ENCODE data around the gene ARAP3. TPM values are rescaled to one million over a fixed set of nuclear protein-coding genes. Genes with fewer than 3 reads are reported as not detected.
"Not testable (repeated sequence)": the region's sequence is repeated elsewhere in the genome, so short reads cannot be mapped to it uniquely, and the experiment has no call there.

The ARAP3 gene
- total RNA-seq, 1 donor from 2014 or later = 17.4 TPM

GRCh38 chr5:141725891-141726290 is 43.9 kb upstream of the ARAP3 start:
- DNase-seq (ENCODE audit: low read depth) (no peak), FAIRE-seq (no peak)
- Histone ChIP-seq H3K4me3 (ENCODE audit: insufficient read depth, low read depth, low read length) (no peak overlapping the region), H3K27ac (ENCODE audit: low read depth, low read length) (no peak overlapping the region), H3K4me2 (ENCODE audit: low read length) (no peak overlapping the region), H2AFZ (ENCODE audit: low read depth, low read length) (no peak overlapping the region), H4K20me1 (ENCODE audit: insufficient read depth, low read length) (no peaks in the 10 kb centered on the region), H3K27me3 (ENCODE audit: insufficient read depth, low read length) (peaks cover 18% of the 10 kb centered on the region), H3K79me2 (ENCODE audit: insufficient read depth, low read length) (no peaks in the 10 kb centered on the region), H3K4me1 (ENCODE audit: insufficient read depth, low read length) (no peaks in the 10 kb centered on the region), H3K9ac (ENCODE audit: low read length) (no peak overlapping the region), H3K36me3 (ENCODE audit: insufficient read depth, low read length) (no peaks in the 10 kb centered on the region), H3K9me3 (ENCODE audit: insufficient read depth, low read depth, low read length) (no peaks in the 10 kb centered on the region)
- TF ChIP-seq, protein P1, sequence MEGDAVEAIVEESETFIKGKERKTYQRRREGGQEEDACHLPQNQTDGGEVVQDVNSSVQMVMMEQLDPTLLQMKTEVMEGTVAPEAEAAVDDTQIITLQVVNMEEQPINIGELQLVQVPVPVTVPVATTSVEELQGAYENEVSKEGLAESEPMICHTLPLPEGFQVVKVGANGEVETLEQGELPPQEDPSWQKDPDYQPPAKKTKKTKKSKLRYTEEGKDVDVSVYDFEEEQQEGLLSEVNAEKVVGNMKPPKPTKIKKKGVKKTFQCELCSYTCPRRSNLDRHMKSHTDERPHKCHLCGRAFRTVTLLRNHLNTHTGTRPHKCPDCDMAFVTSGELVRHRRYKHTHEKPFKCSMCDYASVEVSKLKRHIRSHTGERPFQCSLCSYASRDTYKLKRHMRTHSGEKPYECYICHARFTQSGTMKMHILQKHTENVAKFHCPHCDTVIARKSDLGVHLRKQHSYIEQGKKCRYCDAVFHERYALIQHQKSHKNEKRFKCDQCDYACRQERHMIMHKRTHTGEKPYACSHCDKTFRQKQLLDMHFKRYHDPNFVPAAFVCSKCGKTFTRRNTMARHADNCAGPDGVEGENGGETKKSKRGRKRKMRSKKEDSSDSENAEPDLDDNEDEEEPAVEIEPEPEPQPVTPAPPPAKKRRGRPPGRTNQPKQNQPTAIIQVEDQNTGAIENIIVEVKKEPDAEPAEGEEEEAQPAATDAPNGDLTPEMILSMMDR (IDR thresholded peaks at IDR 0.05; ENCODE audit: insufficient read depth, low read depth, low read length) = no peak
- Mint-ChIP-seq H3K36me3 (ENCODE audit: low read depth, unreplicated experiment) (no peaks in the 10 kb centered on the region), H3K27ac (ENCODE audit: unreplicated experiment) (no peak overlapping the region), H3K27me3 (ENCODE audit: low read depth, unreplicated experiment) (peaks cover 21% of the 10 kb centered on the region), H3K4me1 (ENCODE audit: low read depth, unreplicated experiment) (no peaks in the 10 kb centered on the region), H3K9me3 (ENCODE audit: unreplicated experiment) (peaks cover 7% of the 10 kb centered on the region), H3K4me3 (ENCODE audit: unreplicated experiment) (no peak overlapping the region)

DNA sequence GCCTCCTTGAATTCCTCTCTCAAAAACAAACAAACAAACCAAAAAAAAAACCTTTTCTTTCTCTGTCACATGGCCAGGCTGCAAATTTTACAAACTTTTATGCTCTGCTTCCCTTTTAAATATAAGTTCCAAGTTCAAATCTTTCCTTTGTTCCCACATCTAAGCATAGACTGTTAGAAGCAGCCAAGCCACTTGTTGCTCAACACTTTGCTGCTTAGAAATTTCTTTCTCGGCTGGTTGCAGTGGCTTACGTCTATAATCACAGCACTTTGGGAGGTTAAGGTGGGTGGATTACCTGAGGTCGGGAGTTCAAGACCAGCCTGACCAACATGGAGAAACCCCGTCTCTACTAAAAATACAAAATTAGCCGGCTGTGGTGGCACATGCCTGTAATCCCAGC is 43.1 kb upstream of the ARAP3 start:
- H3K27me3 ChIP-seq (ENCODE audit: insufficient read depth, low read length) = peaks cover 14% of the 10 kb centered on the region
- H3K27me3 Mint-ChIP-seq (ENCODE audit: low read depth, unreplicated experiment) = peaks cover 14% of the 10 kb centered on the region
- not testable (repeated sequence) for H3K4me1 ChIP-seq (ENCODE audit: insufficient read depth, low read length); FAIRE-seq; H3K4me2 ChIP-seq (ENCODE audit: low read length); H3K9me3 Mint-ChIP-seq (ENCODE audit: unreplicated experiment); H3K9ac ChIP-seq (ENCODE audit: low read length); DNase-seq (ENCODE audit: low read depth); H2AFZ ChIP-seq (ENCODE audit: low read depth, low read length); H3K4me1 Mint-ChIP-seq (ENCODE audit: low read depth, unreplicated experiment); H3K36me3 ChIP-seq (ENCODE audit: insufficient read depth, low read length); H3K4me3 ChIP-seq (ENCODE audit: insufficient read depth, low read depth, low read length); H4K20me1 ChIP-seq (ENCODE audit: insufficient read depth, low read length); H3K9me3 ChIP-seq (ENCODE audit: insufficient read depth, low read depth, low read length); H3K4me3 Mint-ChIP-seq (ENCODE audit: unreplicated experiment); H3K79me2 ChIP-seq (ENCODE audit: insufficient read depth, low read length); H3K36me3 Mint-ChIP-seq (ENCODE audit: low read depth, unreplicated experiment); H3K27ac Mint-ChIP-seq (ENCODE audit: unreplicated experiment); H3K27ac ChIP-seq (ENCODE audit: low read depth, low read length)

DNA sequence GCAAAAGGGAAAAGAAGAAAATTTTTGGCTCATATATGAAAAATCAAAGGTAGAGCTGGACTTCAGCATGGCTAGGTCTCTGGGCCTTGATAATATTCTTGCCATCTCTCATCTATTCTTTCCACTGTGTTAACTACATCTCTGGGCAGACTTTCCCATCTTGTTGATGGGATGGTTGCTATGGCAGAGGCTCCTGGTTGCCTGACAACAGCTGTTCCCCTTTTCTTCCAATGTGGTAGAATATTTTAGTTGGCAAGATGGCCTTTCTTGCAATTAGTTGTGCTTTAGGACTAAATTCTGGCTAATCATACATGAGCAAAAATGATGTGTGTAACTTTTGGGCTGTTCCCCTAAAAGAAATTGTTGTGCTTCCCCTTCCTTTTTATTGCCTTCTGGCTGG is 40.2 kb upstream of the ARAP3 start:
- DNase-seq (ENCODE audit: low read depth) (no peak), FAIRE-seq (no peak)
- H3K36me3 Mint-ChIP-seq (ENCODE audit: low read depth, unreplicated experiment) = no peaks in the 10 kb centered on the region
- Histone ChIP-seq H3K9ac (ENCODE audit: low read length) (no peak overlapping the region), H3K4me3 (ENCODE audit: insufficient read depth, low read depth, low read length) (no peak overlapping the region), H4K20me1 (ENCODE audit: insufficient read depth, low read length) (no peaks in the 10 kb centered on the region), H3K9me3 (ENCODE audit: insufficient read depth, low read depth, low read length) (no peaks in the 10 kb centered on the region), H2AFZ (ENCODE audit: low read depth, low read length) (no peak overlapping the region), H3K27me3 (ENCODE audit: insufficient read depth, low read length) (peaks cover 24% of the 10 kb centered on the region), H3K36me3 (ENCODE audit: insufficient read depth, low read length) (no peaks in the 10 kb centered on the region), H3K27ac (ENCODE audit: low read depth, low read length) (no peak overlapping the region), H3K4me1 (ENCODE audit: insufficient read depth, low read length) (no peaks in the 10 kb centered on the region), H3K4me2 (ENCODE audit: low read length) (no peak overlapping the region), H3K79me2 (ENCODE audit: insufficient read depth, low read length) (no peaks in the 10 kb centered on the region)
- H3K4me3 Mint-ChIP-seq (ENCODE audit: unreplicated experiment) = no peak overlapping the region
- H3K4me1 Mint-ChIP-seq (ENCODE audit: low read depth, unreplicated experiment) = peaks cover 2% of the 10 kb centered on the region
- TF ChIP-seq, protein P1 (IDR thresholded peaks at IDR 0.05; ENCODE audit: insufficient read depth, low read depth, low read length) = no peak
- no peak for TF ChIP-seq EZH2 (IDR thresholded peaks at IDR 0.05; ENCODE audit: insufficient read depth, low read length)
- H3K27ac Mint-ChIP-seq (ENCODE audit: unreplicated experiment) = no peak overlapping the region
- peaks cover 7% of the 10 kb centered on the region for H3K9me3 Mint-ChIP-seq (ENCODE audit: unreplicated experiment)
- peaks cover 29% of the 10 kb centered on the region for H3K27me3 Mint-ChIP-seq (ENCODE audit: low read depth, unreplicated experiment)
